Measurements from ENCODE around the gene BLTP2.

GRCh38 chr17:28684963-28685362, 40.0 kb upstream of the BLTP2 start:
- TF ChIP-seq, protein P1, sequence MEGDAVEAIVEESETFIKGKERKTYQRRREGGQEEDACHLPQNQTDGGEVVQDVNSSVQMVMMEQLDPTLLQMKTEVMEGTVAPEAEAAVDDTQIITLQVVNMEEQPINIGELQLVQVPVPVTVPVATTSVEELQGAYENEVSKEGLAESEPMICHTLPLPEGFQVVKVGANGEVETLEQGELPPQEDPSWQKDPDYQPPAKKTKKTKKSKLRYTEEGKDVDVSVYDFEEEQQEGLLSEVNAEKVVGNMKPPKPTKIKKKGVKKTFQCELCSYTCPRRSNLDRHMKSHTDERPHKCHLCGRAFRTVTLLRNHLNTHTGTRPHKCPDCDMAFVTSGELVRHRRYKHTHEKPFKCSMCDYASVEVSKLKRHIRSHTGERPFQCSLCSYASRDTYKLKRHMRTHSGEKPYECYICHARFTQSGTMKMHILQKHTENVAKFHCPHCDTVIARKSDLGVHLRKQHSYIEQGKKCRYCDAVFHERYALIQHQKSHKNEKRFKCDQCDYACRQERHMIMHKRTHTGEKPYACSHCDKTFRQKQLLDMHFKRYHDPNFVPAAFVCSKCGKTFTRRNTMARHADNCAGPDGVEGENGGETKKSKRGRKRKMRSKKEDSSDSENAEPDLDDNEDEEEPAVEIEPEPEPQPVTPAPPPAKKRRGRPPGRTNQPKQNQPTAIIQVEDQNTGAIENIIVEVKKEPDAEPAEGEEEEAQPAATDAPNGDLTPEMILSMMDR (IDR thresholded peaks at IDR 0.05; ENCODE audit: poor library complexity) = peak; percentile 39
- TF ChIP-seq EZH2 (IDR thresholded peaks at IDR 0.05; ENCODE audit: borderline replicate concordance) = no peak
- no peak for TF ChIP-seq EZH2phosphoT487 (IDR thresholded peaks at IDR 0.05; ENCODE audit: low read depth, severe bottlenecking, unreplicated experiment)
